Measurements from ENCODE around the gene CD300LD.
"Not testable (repeated sequence)": the region's sequence is repeated elsewhere in the genome, so short reads cannot be mapped to it uniquely, and the experiment has no call there.

Gene CD300LD

DNA sequence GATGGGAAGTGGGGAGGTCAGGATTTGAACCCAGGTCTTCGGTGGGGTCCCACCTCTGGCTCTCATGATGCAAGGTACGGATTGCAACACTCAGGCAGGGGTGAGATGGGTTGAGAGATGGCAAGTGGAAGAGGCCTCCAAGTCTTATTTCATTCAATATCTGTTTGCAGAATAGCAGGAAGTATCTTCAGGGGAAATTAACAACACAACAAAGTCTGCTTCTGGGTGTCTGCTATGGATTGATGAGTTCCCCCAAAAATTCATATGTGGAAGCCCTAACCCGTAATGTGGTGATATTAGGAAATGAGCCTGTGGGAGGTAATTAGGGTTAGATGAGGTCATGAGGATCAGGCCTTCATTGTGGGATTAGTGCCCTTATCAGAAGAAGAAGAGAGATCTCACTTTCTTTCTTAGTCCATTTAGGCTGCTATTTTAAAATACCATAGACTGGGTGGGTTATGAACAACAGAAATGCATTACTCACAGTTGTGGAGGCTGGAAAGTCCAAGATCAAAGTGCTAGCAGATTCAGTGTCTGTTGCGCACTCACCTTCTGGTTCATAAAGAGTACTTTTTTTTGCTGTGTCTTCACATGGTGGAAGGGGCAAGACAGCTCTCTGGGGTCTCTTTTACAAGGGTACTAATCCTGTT is 20.3 kb downstream of the CD300LD start:
- DNase-seq (ENCODE audit: low spot score), result no peak

- DNase-seq (ENCODE audit: low spot score), result peak; percentile 92
Measured at GRCh38 chr17:74569020-74570003, 22.8 kb downstream of the CD300LD start.

DNA sequence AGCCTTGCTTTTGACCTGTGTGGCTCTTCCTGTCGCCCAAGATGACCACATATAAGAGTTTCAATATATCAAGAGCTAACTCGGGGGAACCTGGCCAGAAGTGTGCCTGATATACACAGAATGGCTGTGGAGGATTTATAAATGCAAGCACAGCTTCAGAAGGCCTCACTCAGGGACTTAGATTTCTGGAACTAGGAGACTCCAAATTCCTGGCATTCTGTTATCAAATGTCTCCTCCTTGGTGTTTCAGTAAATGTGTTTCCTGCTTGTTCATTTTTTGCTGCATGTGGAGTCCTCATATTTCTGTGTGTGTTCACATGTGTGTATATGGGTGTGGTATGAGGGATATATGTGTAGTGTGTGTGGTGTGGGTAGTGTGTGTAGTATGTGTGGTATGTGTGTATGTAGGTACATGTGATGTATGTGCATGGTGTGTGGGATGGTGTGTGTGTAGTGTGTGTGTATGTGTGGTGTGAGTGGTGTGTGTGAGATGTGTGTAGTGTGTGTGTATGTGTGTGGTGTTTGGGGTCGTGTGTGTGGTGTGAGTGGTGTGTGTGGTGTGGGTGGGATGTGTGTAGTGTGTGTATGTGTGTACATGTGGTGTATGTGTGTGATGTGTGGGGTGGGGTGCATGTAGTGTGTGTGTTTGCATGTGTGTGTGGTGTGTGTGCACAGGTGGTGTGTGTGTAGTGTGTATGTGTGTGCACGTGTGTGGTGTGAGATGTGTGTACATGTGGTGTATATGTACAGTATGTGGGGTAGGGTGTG is 23.8 kb downstream of the CD300LD start:
- DNase-seq (ENCODE audit: low spot score), result no peak

DNA sequence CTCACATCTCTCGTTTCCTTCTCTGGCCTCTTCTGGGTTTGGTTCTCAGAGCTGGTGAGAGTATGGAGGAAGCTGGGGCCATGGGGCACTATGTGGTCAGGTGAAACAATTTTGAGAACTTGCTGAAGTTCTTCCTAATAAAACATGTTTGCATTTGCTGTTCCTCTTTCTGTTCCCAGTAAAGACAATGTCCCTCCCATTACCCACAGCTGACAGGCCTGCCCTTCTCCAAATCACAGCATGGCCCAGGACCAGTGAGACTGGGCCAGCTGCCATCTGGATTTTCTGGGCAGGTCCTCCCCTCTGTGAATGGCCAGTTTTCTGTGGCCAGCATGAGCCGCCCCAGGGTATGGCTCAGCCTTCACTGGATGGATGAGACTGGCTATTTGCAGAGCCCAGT is 24.7 kb downstream of the CD300LD start, which contains the start of gene CD300H:
TSS of gene CD300H (minus strand) at position 113 of the 400 bp plus-strand sequence.
- no peak for DNase-seq (ENCODE audit: low spot score)

- DNase-seq (ENCODE audit: low spot score), result peak; percentile 32
Measured at GRCh38 chr17:74566132-74566753, 25.8 kb downstream of the CD300LD start.

- DNase-seq (ENCODE audit: low spot score), result no peak
Measured at GRCh38 chr17:74565126-74565525, 27.0 kb downstream of the CD300LD start.

DNA sequence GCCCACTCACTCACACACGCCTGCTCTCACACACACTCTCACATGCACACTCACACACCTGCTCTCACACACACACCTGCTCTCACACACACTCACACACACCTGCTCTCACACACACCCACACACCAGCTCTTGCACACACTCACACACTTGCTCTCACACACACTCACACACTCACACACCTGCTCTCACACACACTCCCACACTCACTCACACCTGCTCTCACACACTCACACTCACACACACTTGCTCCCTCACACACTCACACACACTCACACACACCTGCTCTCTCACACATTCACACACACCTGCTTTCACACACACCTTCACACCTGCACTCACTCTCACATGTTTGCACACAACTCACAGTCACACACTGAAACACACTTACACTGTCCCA is 28.7 kb downstream of the CD300LD start:
- no peak for DNase-seq (ENCODE audit: low spot score)

DNA sequence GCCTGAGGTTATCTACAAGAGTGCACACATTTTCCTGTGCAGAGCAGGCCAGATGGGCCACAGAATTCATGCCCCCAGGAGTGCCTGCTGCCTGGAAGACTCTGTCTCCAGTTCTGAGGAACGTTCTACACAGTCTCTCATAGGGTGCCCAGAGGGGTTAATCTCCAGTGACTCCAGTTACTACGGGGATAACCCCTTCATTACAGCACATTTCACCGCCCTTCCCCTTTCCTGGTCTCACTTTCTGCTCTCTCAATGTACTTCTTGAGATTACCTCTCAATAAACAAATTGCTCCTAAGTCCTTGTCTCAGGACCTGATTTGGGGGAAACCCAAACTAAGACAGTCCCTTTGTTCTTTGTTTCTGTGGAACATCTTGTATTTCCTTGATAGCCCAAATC is 30.5 kb downstream of the CD300LD start:
- DNase-seq (ENCODE audit: low spot score), result no peak

DNA sequence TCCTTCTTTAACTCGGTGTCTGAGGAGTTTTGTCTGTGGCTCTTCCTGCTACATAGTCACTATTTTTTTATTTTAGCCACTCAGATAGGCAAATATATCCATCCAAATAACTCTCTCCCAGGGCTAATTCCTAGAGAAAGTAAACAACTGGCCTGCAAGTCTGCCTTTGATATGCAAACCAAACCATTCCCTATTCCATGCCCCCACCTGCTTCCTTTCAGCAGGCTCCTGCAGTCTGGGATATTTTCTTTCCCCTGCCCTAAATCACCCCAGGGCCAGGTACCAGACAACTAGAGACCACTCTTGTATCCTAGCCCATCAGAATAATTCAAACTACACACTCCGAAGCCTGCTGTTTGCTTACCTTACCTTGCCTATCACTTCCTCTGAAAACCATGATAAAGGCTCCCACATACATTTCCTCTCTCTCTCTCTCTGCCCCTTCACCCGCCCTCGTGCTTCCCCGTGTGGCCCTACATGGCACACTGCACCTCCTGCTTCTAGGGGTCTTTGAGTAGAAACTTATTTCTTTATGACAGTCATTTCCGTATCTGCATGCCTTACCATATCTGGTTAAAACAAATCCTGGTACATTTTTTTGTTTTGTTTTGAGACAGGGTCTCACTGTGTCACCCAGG is 33.1 kb downstream of the CD300LD start:
- DNase-seq (ENCODE audit: low spot score), result no peak

- DNase-seq (ENCODE audit: low spot score), result not testable (repeated sequence)
Measured at GRCh38 chr17:74558402-74558801, 33.7 kb downstream of the CD300LD start.

GRCh38 chr17:74555427-74555940 is 36.6 kb downstream of the CD300LD start:
- no peak for DNase-seq (ENCODE audit: low spot score)

DNA sequence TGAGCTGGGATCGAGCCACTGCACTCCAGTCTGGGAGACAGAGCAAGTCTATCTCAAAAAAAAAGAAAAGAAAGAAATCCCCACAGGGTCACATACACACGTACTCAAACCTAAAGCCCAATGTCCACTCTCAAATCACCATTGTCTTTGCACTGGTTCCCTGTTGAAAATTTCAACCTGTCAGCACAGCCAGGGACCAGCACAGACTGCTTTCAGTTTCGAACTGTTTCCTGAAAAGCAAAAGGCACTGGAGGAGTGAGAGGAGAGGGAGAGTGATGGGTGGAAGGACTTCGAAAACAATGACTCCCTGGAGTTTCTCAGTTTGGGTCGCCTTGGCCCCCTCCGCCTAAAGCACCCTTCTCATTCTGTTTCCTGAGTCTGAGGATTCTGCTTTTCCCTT is 37.2 kb downstream of the CD300LD start:
- DNase-seq (ENCODE audit: low spot score), result no peak

GRCh38 chr17:74552037-74552436 is 40.0 kb downstream of the CD300LD start:
- peak; percentile 89 for DNase-seq (ENCODE audit: low spot score)

- no peak for DNase-seq (ENCODE audit: low spot score)
Measured at GRCh38 chr17:74550602-74551001, 41.5 kb downstream of the CD300LD start.

DNA sequence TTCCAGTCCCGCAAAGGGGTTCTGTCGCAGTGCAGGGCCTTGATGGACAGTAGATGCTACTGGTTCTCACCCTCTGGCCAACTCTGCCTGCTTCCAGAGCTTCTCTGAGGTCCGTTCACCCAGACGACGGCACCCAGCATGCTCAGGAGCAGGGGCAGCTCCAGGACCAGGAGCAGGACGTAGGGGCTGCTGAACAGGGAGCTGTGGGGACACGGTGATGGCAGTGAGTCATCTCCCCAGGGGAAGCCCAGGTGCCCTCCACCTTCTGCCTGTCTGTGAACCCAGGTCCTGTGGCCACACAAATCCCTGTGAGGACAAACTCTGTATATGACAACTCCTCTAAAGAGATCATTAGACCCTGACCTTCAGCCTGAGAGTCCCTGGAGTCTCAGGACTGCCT is 42.7 kb downstream of the CD300LD start:
- no peak for DNase-seq (ENCODE audit: low spot score)

DNA sequence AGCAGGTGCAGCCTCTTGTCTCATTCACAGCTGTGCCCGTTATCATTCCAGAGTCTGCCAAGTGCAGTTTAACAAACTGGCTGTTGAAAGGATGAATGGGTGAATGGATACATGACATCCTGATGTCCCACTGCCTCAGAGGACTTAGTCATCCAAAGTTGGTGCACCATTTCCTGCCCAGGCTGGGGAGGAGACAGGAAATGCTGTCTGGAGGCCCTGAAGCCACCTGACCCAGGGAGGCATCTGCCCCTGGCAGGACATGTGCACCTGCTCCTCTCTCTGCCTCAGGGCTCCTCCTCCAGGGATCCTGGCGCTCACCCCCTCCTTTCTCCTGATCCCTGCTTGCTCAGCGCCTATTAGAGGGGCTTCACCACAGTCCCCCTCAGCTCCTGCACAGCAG is 44.3 kb downstream of the CD300LD start:
- DNase-seq (ENCODE audit: low spot score), result peak; percentile 85

GRCh38 chr17:74547264-74547663 is 44.8 kb downstream of the CD300LD start:
- DNase-seq (ENCODE audit: low spot score), result no peak

DNA sequence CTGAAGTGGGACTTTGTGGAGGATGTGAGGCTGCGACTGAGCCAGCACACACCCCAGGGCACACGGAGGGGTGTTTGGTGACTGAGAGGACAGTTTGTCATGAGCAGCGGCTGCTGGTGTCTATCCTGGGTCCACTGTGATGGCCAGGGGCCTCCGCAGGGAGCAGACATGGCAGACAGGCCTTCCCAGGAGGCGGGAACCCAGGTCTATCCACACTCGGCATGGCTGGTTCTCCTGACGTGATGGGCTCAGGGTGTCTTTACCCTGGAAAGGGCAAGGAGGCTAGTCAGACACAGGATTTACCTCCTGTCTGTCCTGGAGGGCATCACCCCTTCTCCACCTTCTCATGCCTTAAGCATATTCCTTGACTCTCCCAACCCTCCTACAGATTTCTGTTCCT is 45.5 kb downstream of the CD300LD start:
- no peak for DNase-seq (ENCODE audit: low spot score)

DNA sequence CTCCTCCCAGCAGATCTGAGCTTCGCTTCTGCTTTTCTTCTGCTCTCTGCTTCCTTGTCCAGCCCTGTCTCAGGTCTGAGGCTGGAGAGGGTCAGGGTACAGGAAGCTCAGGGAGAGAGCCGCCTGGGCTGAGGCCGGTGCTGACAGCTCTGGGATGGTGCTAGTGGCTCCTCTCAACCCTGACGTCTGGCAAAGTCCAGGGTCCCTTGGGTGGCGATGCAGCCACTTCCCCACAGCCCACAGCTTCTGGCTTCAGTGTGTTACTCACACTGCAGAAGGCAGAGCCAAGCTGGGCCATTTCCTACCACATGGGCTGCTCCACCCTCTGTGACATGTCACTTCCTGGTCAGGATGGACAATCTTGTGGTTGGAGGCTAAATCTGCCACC is 46.2 kb downstream of the CD300LD start, which contains the start of gene CD300C:
TSS of gene CD300C (minus strand) at position 273 of the 388 bp plus-strand sequence. CDS start 333 bp downstream, outside the sequence.
- peak; percentile 39 for DNase-seq (ENCODE audit: low spot score)

- no peak for DNase-seq (ENCODE audit: low spot score)
Measured at GRCh38 chr17:74544991-74545842, 46.9 kb downstream of the CD300LD start.
